SK-N-SH (cell line): ENCODE measurements around the gene PRLR. TPM values are rescaled to one million over a fixed set of nuclear protein-coding genes. Genes with fewer than 3 reads are reported as not detected.

Experiments
- CTCF ChIA-PET: fragments of 300-600, 350-600 bp; formaldehyde crosslinking; extraction: SDS; loops from one replicate; lab custom pipeline; 2021; lab: Yijun Ruan, JAX
- POLR2A ChIA-PET: fragments of 350-600 bp; sonication (Branson Sonifier 250); formaldehyde crosslinking; extraction: SDS; loops from one replicate; lab custom pipeline; 2020; ENCODE audit warnings: antibody characterized with exemption, inconsistent platforms; lab: Yijun Ruan, JAX
- DNase-seq: peaks from one replicate; pipeline ENCODE4 v3.0.0; 2012
- H2AFZ ChIP-seq: fragments of 200-600 bp; sonication (generic); 2 replicates; pipeline ENCODE4 v1.8.1; 2016; ENCODE audit warnings: antibody characterized with exemption, mild to moderate bottlenecking, low read depth
- H3F3A ChIP-seq: fragments of 200-600 bp; sonication (generic); replicated peaks from 2 replicates; pipeline ENCODE3; 2016; ENCODE audit warnings: antibody characterized with exemption, mild to moderate bottlenecking; ENCODE audit not compliant: insufficient read depth
- H3K27ac ChIP-seq, 2 experiments: fragments of 200-500 bp in 1 of 2; fragments of 200-600 bp in 1 of 2; sonication (Bioruptor generic) in 1 of 2; sonication (generic), shearing (Covaris generic) in 1 of 2; 2 replicates each; pipeline versions ENCODE4 v1.5.1 to v1.6.1; 2014 to 2016; ENCODE audit warnings: low read depth in 2 of 2, inconsistent platforms in 1 of 2, low read length in 1 of 2, mild to moderate bottlenecking in 1 of 2, mixed read lengths in 1 of 2
- H3K27me3 ChIP-seq: fragments of 200-600 bp; sonication (generic), shearing (Covaris generic); 2 replicates; pipeline ENCODE4 v1.6.1; 2016; ENCODE audit warnings: mixed run types; ENCODE audit not compliant: insufficient read depth
- H3K36me3 ChIP-seq, 2 experiments: fragments of 200-500 bp in 1 of 2; fragments of 200-600 bp in 1 of 2; sonication (Bioruptor generic) in 1 of 2; sonication (generic) in 1 of 2; replicated peaks in 1 of 2; 2 replicates each; pipeline versions ENCODE3 to v1.5.1; 2014 to 2016; ENCODE audit warnings: low read length in 1 of 2, mild to moderate bottlenecking in 1 of 2; ENCODE audit not compliant: insufficient read depth in 2 of 2, control insufficient read depth in 1 of 2
- H3K4me1 ChIP-seq, 2 experiments: fragments of 200-500 bp in 1 of 2; fragments of 200-600 bp in 1 of 2; sonication (Bioruptor generic) in 1 of 2; sonication (generic), shearing (Covaris generic) in 1 of 2; 2 replicates each; pipeline versions ENCODE4 v1.5.1 to v1.6.1; 2014 to 2016; ENCODE audit warnings: low read depth in 1 of 2, low read length in 1 of 2, mixed run types in 1 of 2; ENCODE audit not compliant: insufficient read depth in 2 of 2, control insufficient read depth in 1 of 2
- H3K4me2 ChIP-seq: fragments of 200-600 bp; sonication (generic), shearing (Covaris generic); 2 replicates; pipeline ENCODE4 v1.6.1; 2017; ENCODE audit warnings: mixed run types
- H3K4me3 ChIP-seq, 2 experiments: fragments of 200-500 bp in 1 of 2; fragments of 200-600 bp in 1 of 2; sonication (Bioruptor generic) in 1 of 2; sonication (generic), shearing (Covaris generic) in 1 of 2; 2 replicates each; pipeline versions ENCODE4 v1.5.1 to v1.8.1; 2014 to 2016; ENCODE audit warnings: low read depth in 2 of 2, inconsistent platforms in 1 of 2, low read length in 1 of 2, mild to moderate bottlenecking in 1 of 2, mixed read lengths in 1 of 2, moderate library complexity in 1 of 2
- H3K79me2 ChIP-seq: fragments of 200-600 bp; sonication (generic); 2 replicates; pipeline ENCODE4 v1.8.1; 2017; ENCODE audit warnings: mild to moderate bottlenecking; ENCODE audit not compliant: insufficient read depth
- H3K9ac ChIP-seq: fragments of 200-600 bp; sonication (generic); 2 replicates; pipeline ENCODE4 v1.6.1; 2017; ENCODE audit warnings: mixed run types
- H3K9me2 ChIP-seq: fragments of 200-600 bp; sonication (generic); 2 replicates; pipeline ENCODE4 v1.6.1; 2017; ENCODE audit warnings: mixed run types
- H3K9me3 ChIP-seq: fragments of 200-600 bp; sonication (generic); 2 replicates; pipeline ENCODE4 v1.6.1; 2017; ENCODE audit warnings: mixed run types, mild to moderate bottlenecking, moderate library complexity
- H4K20me1 ChIP-seq: fragments of 200-600 bp; sonication (generic); 2 replicates; pipeline ENCODE4 v1.6.1; 2017; ENCODE audit warnings: mild to moderate bottlenecking, mixed run types; ENCODE audit not compliant: insufficient read depth
- CHD2 ChIP-seq: fragments of 150-350 bp; IDR thresholded peaks from 2 replicates; pipeline ENCODE4 v1.6.1; 2018; ENCODE audit warnings: low read length; ENCODE audit not compliant: partially characterized antibody
- ELF1 ChIP-seq: IDR thresholded peaks from 2 replicates; pipeline ENCODE4 v1.4.0; 2012
- FOSL2 ChIP-seq: IDR thresholded peaks from 2 replicates; pipeline ENCODE4 v1.4.0; 2012; ENCODE audit warnings: low read depth, mild to moderate bottlenecking, moderate library complexity, borderline replicate concordance
- MEF2A ChIP-seq: IDR thresholded peaks from 2 replicates; pipeline ENCODE4 v1.4.0; 2012; ENCODE audit warnings: low read depth, borderline replicate concordance
- MXI1 ChIP-seq: IDR thresholded peaks from 2 replicates; pipeline ENCODE4 v1.6.1; 2012; ENCODE audit warnings: mild to moderate bottlenecking, low read depth, low read length, improper control_type of control experiment
- NFIC ChIP-seq: IDR thresholded peaks from 2 replicates; pipeline ENCODE4 v1.4.0; 2012; ENCODE audit warnings: borderline replicate concordance
- NRF1 ChIP-seq: IDR thresholded peaks from 2 replicates; pipeline ENCODE4 v1.6.1; 2012; ENCODE audit warnings: low read depth, mild to moderate bottlenecking, low read length
- RFX5 ChIP-seq: IDR thresholded peaks from 2 replicates; pipeline ENCODE4 v1.6.1; 2012; ENCODE audit warnings: mild to moderate bottlenecking, improper control_type of control experiment, low read length
- RXRA ChIP-seq: IDR thresholded peaks from 2 replicates; pipeline ENCODE4 v1.4.0; 2012; ENCODE audit warnings: low read depth, mild to moderate bottlenecking, borderline replicate concordance
- TAF1 ChIP-seq: IDR thresholded peaks from 2 replicates; pipeline ENCODE4 v1.6.1; 2012; ENCODE audit warnings: low read depth, mild to moderate bottlenecking, low read length, moderate library complexity, borderline replicate concordance
- TEAD4 ChIP-seq: IDR thresholded peaks from 2 replicates; pipeline ENCODE4 v1.4.0; 2012; ENCODE audit warnings: mild to moderate bottlenecking, borderline replicate concordance; ENCODE audit not compliant: insufficient read depth
- USF1 ChIP-seq: IDR thresholded peaks from 2 replicates; pipeline ENCODE4 v1.4.0; 2012; ENCODE audit warnings: low read depth, borderline replicate concordance
- USF2 ChIP-seq: fragments of 150-350 bp; IDR thresholded peaks from 2 replicates; pipeline ENCODE4 v1.6.1; 2017; ENCODE audit warnings: antibody characterized with exemption, low read length, low read depth, borderline replicate concordance
- YY1 ChIP-seq: IDR thresholded peaks from 2 replicates; pipeline ENCODE4 v1.4.0; 2012; ENCODE audit warnings: low read depth, mild to moderate bottlenecking
- ZBTB33 ChIP-seq: IDR thresholded peaks from 2 replicates; pipeline ENCODE4 v1.4.0; 2012; ENCODE audit warnings: low read depth, borderline replicate concordance
- WGBS: methylation state at CpG from one replicate; pipeline ENCODE4 v1.1.6; 2017; ENCODE audit warnings: low lambda C conversion rate; 5-methylcytosine and 5-hydroxymethylcytosine counted together
- polyA plus RNA-seq, 3 experiments: library from polyadenylated mRNA; depleted of rRNA; stranded (reverse); fragments of >200 nt; gene quantifications; 2 replicates each; pipeline ENCODE4 v1.2.3, GENCODE V29; 2012

The PRLR gene
- polyA plus RNA-seq, 1 of the 3 experiments (the other 2 are of a cell fraction): 0.13 TPM

GRCh38 chr5:35120715-35121114 is 109.6 kb downstream of the PRLR start:
- H3K36me3 ChIP-seq: no peaks in the 10 kb centered on the region
- no peak for DNase-seq
- H3K4me2 ChIP-seq: no peak overlapping the region
- H3F3A ChIP-seq: peaks cover 5% of the 10 kb centered on the region
- CTCF ChIA-PET: interaction anchor here (1.0 to 1.2 kb wide), 2 partner anchors 29 to 30 kb away, joined by 3 to 4 read pairs; no protein-coding TSS in a partner anchor
- H3K27ac ChIP-seq: no peak overlapping the region
- no peaks in the 10 kb centered on the region for H3K79me2 ChIP-seq
- no peaks in the 10 kb centered on the region for H3K9me3 ChIP-seq
- POLR2A ChIA-PET: no interaction called here
- H3K27me3 ChIP-seq: no peaks in the 10 kb centered on the region
- no peaks in the 10 kb centered on the region for H3K9me2 ChIP-seq
- H3K4me1 ChIP-seq: peaks cover 7 to 13% of the 10 kb centered on the region in 2 experiments; a peak in 2 of 4 replicates
- no peak for TF ChIP-seq RFX5
- TF ChIP-seq RXRA: no peak
- no peak for TF ChIP-seq USF2
- TF ChIP-seq NRF1: no peak
- no peak for TF ChIP-seq TAF1
- no peak for TF ChIP-seq USF1
- no peak for TF ChIP-seq ZBTB33
- TF ChIP-seq, all 33 proteins: peak for 0
- H3K4me3 ChIP-seq: no peak overlapping the region
- no peak overlapping the region for H3K9ac ChIP-seq
- H2AFZ ChIP-seq: no peak overlapping the region
- 31% methylated on average over 1 of the region's 1 CpG for WGBS
- no peaks in the 10 kb centered on the region for H4K20me1 ChIP-seq

- Histone ChIP-seq H3F3A (peaks cover 5% of the 10 kb centered on the region), H3K79me2 (no peaks in the 10 kb centered on the region), H3K4me2 (peak overlapping the region; percentile 46; the same call in 1 of the 2 replicates), H3K36me3 (no peaks in the 10 kb centered on the region), H3K27ac (peak overlapping the region in 1 of 2 experiments; percentile 62; a peak in 2 of 4 replicates), H3K9me3 (no peaks in the 10 kb centered on the region), H4K20me1 (no peaks in the 10 kb centered on the region), H3K9me2 (no peaks in the 10 kb centered on the region), H3K4me1 (peaks cover 7 to 13% of the 10 kb centered on the region in 2 experiments; a peak in 2 of 4 replicates), H3K9ac (0 out of 2 replicates have a peak overlapping the region, but pooled peaks have one; percentile 35), H3K27me3 (no peaks in the 10 kb centered on the region), H3K4me3 (no peak overlapping the region), H2AFZ (peak overlapping the region; percentile 83)
- TF ChIP-seq RFX5: no peak
- TF ChIP-seq MXI1: no peak
- peak; percentile 38; the same call in 1 of the 2 replicates for TF ChIP-seq FOSL2
- TF ChIP-seq CHD2: no peak
- TF ChIP-seq MEF2A: no peak
- TF ChIP-seq ELF1: no peak
- no peak for TF ChIP-seq RXRA
- no peak for TF ChIP-seq TEAD4
- TF ChIP-seq YY1: peak; percentile 34; the same call in 1 of the 2 replicates
- TF ChIP-seq NFIC: 0 out of 2 replicates have a peak, but pooled peaks have one; percentile 8
- ChIA-PET CTCF (interaction anchor here (1.0 to 1.4 kb wide), 5 partner anchors 14 to 319 kb away, joined by 3 to 4 read pairs (median 3); no protein-coding TSS in a partner anchor), POLR2A (no interaction called here)
- DNase-seq: no peak
- WGBS: 27% methylated on average over 5 of the region's 6 CpGs
These were observed 112.3 kb downstream of the PRLR start for GRCh38 chr5:35117967-35118366.
